ENCODE measurements around the gene HYAL3. TPM values are rescaled to one million over a fixed set of nuclear protein-coding genes. Genes with fewer than 3 reads are reported as not detected.

The HYAL3 gene
- polyA plus RNA-seq, 1 experiment, result 8.5 TPM

GRCh38 chr3:50269977-50270413, 29.2 kb downstream of the HYAL3 start:
- ChIA-PET POLR2A (interaction anchor here (0.5 kb wide), 1 partner anchor 29 kb away, joined by 4 read pairs; the partner anchor contains the start of genes HYAL3 and NAA80), CTCF (interaction anchor here (0.6 to 5.5 kb wide), 13 partner anchors 9 to 147 kb away, joined by 3 to 58 read pairs (median 6); partner anchors contain the start of genes GNAI2, HYAL3, LSMEM2 and NAA80)
- Histone ChIP-seq H3K36me3 (ENCODE audit: control insufficient read depth, insufficient read depth, low read length) (peaks cover 14% of the 10 kb centered on the region), H3K4me3 (ENCODE audit: low read depth, low read length) (peak overlapping the region; percentile 50), H3K27me3 (ENCODE audit: control insufficient read depth, insufficient read depth, low read length) (no peaks in the 10 kb centered on the region)
- no peak for DNase-seq (ENCODE audit: low read depth)
- TF ChIP-seq CTCF (IDR thresholded peaks at IDR 0.05; ENCODE audit: insufficient read depth, low read depth, low read length), result no peak

- ChIA-PET CTCF (interaction anchor here (0.6 to 5.5 kb wide), 13 partner anchors 8 to 76 kb away, joined by 3 to 58 read pairs (median 6); partner anchors contain the start of genes GNAI2, HYAL3, IFRD2 and LSMEM2), POLR2A (interaction anchor here (0.5 kb wide), 1 partner anchor 30 kb away, joined by 4 read pairs; the partner anchor contains the start of genes HYAL3 and NAA80)
- peak overlapping the region; percentile 50 for H3K4me3 ChIP-seq (ENCODE audit: low read depth, low read length)
- TF ChIP-seq CTCF (IDR thresholded peaks at IDR 0.05; ENCODE audit: insufficient read depth, low read depth, low read length), result no peak
- H3K36me3 ChIP-seq (ENCODE audit: control insufficient read depth, insufficient read depth, low read length), result peaks cover 9% of the 10 kb centered on the region
- H3K27me3 ChIP-seq (ENCODE audit: control insufficient read depth, insufficient read depth, low read length), result no peaks in the 10 kb centered on the region
- DNase-seq (ENCODE audit: low read depth), result no peak
These were observed 29.7 kb downstream of the HYAL3 start for GRCh38 chr3:50269460-50269859.

GRCh38 chr3:50268703-50269451, 30.3 kb downstream of the HYAL3 start, which contains the start of gene SEMA3B:
TSS of gene SEMA3B (plus strand) at chr3:50269147. CDS start at chr3:50269241, 94 bp downstream.
- ChIA-PET POLR2A (no interaction called here), CTCF (interaction anchor here (0.8 to 5.5 kb wide), 10 partner anchors 8 to 75 kb away, joined by 3 to 58 read pairs (median 8); partner anchors contain the start of genes HYAL3, IFRD2, LSMEM2 and NAA80)
- Histone ChIP-seq H3K27me3 (ENCODE audit: control insufficient read depth, insufficient read depth, low read length) (no peaks in the 10 kb centered on the region), H3K4me3 (ENCODE audit: low read depth, low read length) (peak within 1 kb of the TSS; percentile 59), H3K36me3 (ENCODE audit: control insufficient read depth, insufficient read depth, low read length) (peaks cover 4% of the 10 kb centered on the region)
- TF ChIP-seq CTCF (IDR thresholded peaks at IDR 0.05; ENCODE audit: insufficient read depth, low read depth, low read length), result no peak
- peak; percentile 31 for DNase-seq (ENCODE audit: low read depth)

GRCh38 chr3:50268276-50268675, 30.9 kb downstream of the HYAL3 start:
- DNase-seq (ENCODE audit: low read depth), result no peak
- POLR2A ChIA-PET, result no interaction called here
- H3K4me3 ChIP-seq (ENCODE audit: low read depth, low read length), result no peak overlapping the region
- CTCF ChIA-PET, result interaction anchor here (1.0 to 3.1 kb wide), 4 partner anchors 11 to 74 kb away, joined by 3 to 23 read pairs (median 8); no protein-coding TSS in a partner anchor
- TF ChIP-seq CTCF (IDR thresholded peaks at IDR 0.05; ENCODE audit: insufficient read depth, low read depth, low read length), result no peak
- H3K27me3 ChIP-seq (ENCODE audit: control insufficient read depth, insufficient read depth, low read length), result no peaks in the 10 kb centered on the region
- no peaks in the 10 kb centered on the region; the same call in 1 of the 2 replicates for H3K36me3 ChIP-seq (ENCODE audit: control insufficient read depth, insufficient read depth, low read length)

Measured in BJ (cell line).